Endothelial cell (in vitro differentiated cells): ENCODE data around the gene HDGF. TPM values are rescaled to one million over a fixed set of nuclear protein-coding genes. Genes with fewer than 3 reads are reported as not detected.

ENCODE experiments used
- DNase-seq: peaks from one replicate; pipeline ENCODE4 v3.0.0; 2021; ENCODE audit warnings: low spot score
- H3K27ac Mint-ChIP-seq: one replicate; pipeline ENCODE4 v1.8.0; 2021; ENCODE audit warnings: mixed read lengths, inconsistent platforms; ENCODE audit not compliant: unreplicated experiment
- H3K27me3 Mint-ChIP-seq: one replicate; pipeline ENCODE4 v1.8.0; 2021; ENCODE audit warnings: mild to moderate bottlenecking, moderate library complexity, mixed read lengths, inconsistent platforms; ENCODE audit not compliant: unreplicated experiment
- H3K36me3 Mint-ChIP-seq: one replicate; pipeline ENCODE4 v1.8.0; 2021; ENCODE audit warnings: mild to moderate bottlenecking, low read depth, mixed read lengths, inconsistent platforms; ENCODE audit not compliant: unreplicated experiment
- H3K4me1 Mint-ChIP-seq: one replicate; pipeline ENCODE4 v1.8.0; 2021; ENCODE audit warnings: mild to moderate bottlenecking, mixed read lengths, inconsistent platforms; ENCODE audit not compliant: unreplicated experiment
- H3K4me3 Mint-ChIP-seq: one replicate; pipeline ENCODE4 v1.8.0; 2021; ENCODE audit warnings: mild to moderate bottlenecking, mixed read lengths, inconsistent platforms; ENCODE audit not compliant: unreplicated experiment
- H3K9me3 Mint-ChIP-seq: one replicate; pipeline ENCODE4 v1.8.0; 2021; ENCODE audit warnings: mixed read lengths, inconsistent platforms; ENCODE audit not compliant: unreplicated experiment
- total RNA-seq: library from RNA; stranded (reverse); fragmentation: NEBNext Ultra II Directional; extraction: Animal tissue kit (Norgen Biotek cat#: 25700); gene quantifications from one replicate; pipeline ENCODE4 v1.2.1, GENCODE V29; 2021; ENCODE audit not compliant: unreplicated experiment
- TF ChIP-seq, protein P1 (sequence below): fragments of 200-600 bp; sonication (generic); IDR thresholded peaks from one replicate; pipeline ENCODE4 v1.5.0; 2021; ENCODE audit warnings: antibody characterized with exemption; ENCODE audit not compliant: unreplicated experiment

The HDGF gene
- total RNA-seq, 1 donor from 2014 or later: 175 TPM

DNA sequence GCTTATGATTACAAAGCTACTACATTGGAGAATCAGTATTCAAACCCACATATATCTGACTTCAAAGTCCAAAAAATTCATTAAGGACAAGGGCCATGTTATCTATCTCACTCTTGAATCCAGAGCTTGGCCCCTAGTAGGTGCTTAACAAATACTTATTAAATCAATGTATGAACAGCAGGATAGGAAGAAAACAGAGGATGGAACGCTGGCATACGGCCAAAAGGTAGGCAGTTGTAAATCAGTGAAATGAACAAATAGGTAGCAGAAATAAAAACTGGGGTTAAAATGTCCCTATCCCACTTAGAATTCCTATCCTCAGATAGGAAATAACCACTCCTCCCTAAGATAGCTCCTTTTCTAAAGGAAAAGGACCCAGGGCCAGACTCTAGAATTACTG is 12.6 kb downstream of the HDGF start:
- TF ChIP-seq, protein P1, sequence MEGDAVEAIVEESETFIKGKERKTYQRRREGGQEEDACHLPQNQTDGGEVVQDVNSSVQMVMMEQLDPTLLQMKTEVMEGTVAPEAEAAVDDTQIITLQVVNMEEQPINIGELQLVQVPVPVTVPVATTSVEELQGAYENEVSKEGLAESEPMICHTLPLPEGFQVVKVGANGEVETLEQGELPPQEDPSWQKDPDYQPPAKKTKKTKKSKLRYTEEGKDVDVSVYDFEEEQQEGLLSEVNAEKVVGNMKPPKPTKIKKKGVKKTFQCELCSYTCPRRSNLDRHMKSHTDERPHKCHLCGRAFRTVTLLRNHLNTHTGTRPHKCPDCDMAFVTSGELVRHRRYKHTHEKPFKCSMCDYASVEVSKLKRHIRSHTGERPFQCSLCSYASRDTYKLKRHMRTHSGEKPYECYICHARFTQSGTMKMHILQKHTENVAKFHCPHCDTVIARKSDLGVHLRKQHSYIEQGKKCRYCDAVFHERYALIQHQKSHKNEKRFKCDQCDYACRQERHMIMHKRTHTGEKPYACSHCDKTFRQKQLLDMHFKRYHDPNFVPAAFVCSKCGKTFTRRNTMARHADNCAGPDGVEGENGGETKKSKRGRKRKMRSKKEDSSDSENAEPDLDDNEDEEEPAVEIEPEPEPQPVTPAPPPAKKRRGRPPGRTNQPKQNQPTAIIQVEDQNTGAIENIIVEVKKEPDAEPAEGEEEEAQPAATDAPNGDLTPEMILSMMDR: no peak
- no peak for DNase-seq
- peaks cover 21% of the 10 kb centered on the region for H3K36me3 Mint-ChIP-seq
- peaks cover 2% of the 10 kb centered on the region for H3K27me3 Mint-ChIP-seq
- peaks cover 15% of the 10 kb centered on the region for H3K4me1 Mint-ChIP-seq
- H3K9me3 Mint-ChIP-seq: no peaks in the 10 kb centered on the region
- no peak overlapping the region for H3K4me3 Mint-ChIP-seq
- no peak overlapping the region for H3K27ac Mint-ChIP-seq

DNA sequence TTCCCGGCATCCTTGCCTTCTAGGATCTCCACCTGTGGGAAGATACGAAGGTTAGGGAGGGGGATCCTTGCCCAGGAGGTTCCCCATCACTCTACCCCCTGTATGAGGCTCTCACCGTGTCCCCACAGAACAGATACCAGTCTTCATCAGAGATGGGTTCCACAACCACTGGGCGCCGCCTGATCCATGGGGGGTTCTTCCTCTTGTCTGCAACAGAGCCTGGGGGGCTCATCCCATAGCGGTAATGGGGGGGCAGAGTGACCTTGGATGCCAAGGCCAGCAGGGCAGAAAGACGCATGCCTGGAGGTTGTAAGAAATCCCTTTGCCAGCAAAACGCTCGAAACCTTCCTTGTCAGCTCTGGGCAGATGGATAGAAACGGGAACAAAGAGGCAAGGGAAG is 13.1 kb downstream of the HDGF start:
- H3K36me3 Mint-ChIP-seq: peaks cover 21% of the 10 kb centered on the region
- TF ChIP-seq, protein P1: no peak
- DNase-seq: no peak
- H3K9me3 Mint-ChIP-seq: no peaks in the 10 kb centered on the region
- H3K4me3 Mint-ChIP-seq: no peak overlapping the region
- H3K27me3 Mint-ChIP-seq: peaks cover 2% of the 10 kb centered on the region
- H3K27ac Mint-ChIP-seq: no peak overlapping the region
- H3K4me1 Mint-ChIP-seq: peaks cover 15% of the 10 kb centered on the region

DNA sequence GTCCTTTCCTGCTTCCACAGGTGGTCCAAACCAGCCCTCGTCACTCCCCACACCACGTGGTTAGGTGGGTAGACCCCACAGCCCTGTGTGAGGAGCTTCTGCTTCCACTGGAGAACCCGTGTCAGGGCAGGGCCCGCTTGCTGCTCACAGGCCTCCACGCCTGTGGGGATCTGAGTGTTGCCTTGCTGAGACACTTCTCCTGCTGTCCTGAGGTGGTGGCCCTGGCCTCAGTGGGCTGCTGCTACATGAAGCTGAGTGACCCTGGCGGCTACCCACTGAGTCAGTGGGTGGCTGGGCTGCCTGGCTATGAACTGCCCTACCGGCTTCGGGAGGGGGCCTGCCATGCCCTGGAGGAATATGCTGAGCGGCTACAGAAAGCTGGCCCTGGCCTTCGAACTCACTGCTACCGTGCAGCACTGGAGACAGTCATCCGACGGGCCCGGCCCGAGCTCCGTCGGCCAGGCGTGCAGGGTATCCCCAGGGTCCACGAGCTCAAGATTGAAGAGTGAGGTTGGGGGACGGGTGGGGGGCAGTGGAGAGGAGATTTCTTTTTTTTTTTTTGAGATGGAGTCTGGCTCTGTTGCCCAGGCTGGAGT is 17.4 kb downstream of the HDGF start:
- Mint-ChIP-seq H3K36me3 (peaks cover 15% of the 10 kb centered on the region), H3K4me3 (peak overlapping the region; percentile 4), H3K9me3 (no peaks in the 10 kb centered on the region), H3K27ac (no peak overlapping the region), H3K27me3 (no peaks in the 10 kb centered on the region), H3K4me1 (peaks cover 7% of the 10 kb centered on the region)
- DNase-seq: no peak
- TF ChIP-seq, protein P1: no peak

DNA sequence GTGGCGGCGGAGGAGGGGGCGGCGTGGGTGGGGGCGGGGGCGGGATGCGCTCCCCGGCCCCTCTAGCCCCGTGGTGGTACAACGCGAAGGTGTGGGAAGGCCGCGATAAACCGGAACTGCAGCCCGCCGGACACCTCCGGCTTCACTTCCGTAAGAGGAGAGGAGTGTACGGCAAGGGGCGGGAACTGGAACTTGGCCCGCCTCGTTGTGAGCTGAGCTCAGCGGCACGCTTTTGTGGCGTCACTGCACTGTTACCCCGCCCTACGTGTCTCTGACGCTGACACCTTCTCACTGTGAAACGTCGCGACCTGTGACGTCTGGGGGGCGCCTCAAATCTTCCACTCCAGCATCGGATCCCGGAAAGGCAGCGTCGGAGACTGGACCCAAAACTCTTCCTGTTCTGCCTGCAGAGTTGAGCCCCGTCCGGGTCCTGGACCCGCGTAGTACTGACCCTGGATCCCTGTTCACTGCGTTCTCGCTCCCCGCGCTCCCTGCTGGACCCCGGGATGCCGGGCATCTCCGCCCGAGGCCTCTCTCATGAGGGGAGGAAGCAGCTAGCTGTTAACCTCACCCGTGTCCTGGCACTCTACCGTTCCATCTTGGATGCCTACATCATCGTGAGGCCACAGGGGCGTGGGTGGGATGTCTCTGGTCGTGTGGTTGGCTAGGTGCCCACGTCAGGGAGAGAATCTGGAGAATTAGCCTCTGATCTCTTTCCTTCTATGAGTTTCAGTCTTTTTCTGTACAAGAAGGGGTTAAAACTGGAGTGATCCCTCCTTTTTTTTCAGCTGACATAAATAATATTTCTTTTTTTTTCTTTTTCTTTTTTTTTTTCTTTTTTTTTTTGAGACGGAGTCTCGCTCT is 22.6 kb downstream of the HDGF start, which contains the start of gene ISG20L2:
ISG20L2 (minus strand) TSS at position 168 of the 864 bp plus-strand sequence. CDS start 1,114 bp downstream, outside the sequence.
- H3K36me3 Mint-ChIP-seq: peaks cover 14% of the 10 kb centered on the region
- TF ChIP-seq, protein P1: no peak
- DNase-seq: peak; percentile 87
- peak within 1 kb of the TSS; percentile 97 for H3K4me3 Mint-ChIP-seq
- peak within 1 kb of the TSS; percentile 99 for H3K27ac Mint-ChIP-seq
- H3K9me3 Mint-ChIP-seq: no peaks in the 10 kb centered on the region
- H3K27me3 Mint-ChIP-seq: peaks cover 6% of the 10 kb centered on the region
- H3K4me1 Mint-ChIP-seq: peaks cover 22% of the 10 kb centered on the region
